ENCODE measurements around the gene OR4F6. TPM values are rescaled to one million over a fixed set of nuclear protein-coding genes. Genes with fewer than 3 reads are reported as not detected.

OR4F6 gene
- total and polyA plus RNA-seq, 2 donors (not counting 1 experiment from before 2014, with no cell fraction given) = not detected

GRCh38 chr15:101804375-101804774 lies 1.1 kb downstream of the OR4F6 start:
- H3K79me2 ChIP-seq (ENCODE audit: control insufficient read depth, insufficient read depth, low read length) = no peaks in the 10 kb centered on the region
- H4K20me1 ChIP-seq (ENCODE audit: control insufficient read depth, insufficient read depth, low read length, poor library complexity, severe bottlenecking) = no peaks in the 10 kb centered on the region
- Mint-ChIP-seq H3K9me3 (ENCODE audit: insufficient read depth) (no peaks in the 10 kb centered on the region), H3K27ac (no peak overlapping the region), H3K4me3 (no peak overlapping the region), H3K4me1 (no peaks in the 10 kb centered on the region), H3K27me3 (peaks cover 18% of the 10 kb centered on the region)
- DNase-seq = no peak
- intact Hi-C loops (cut with micrococcal nuclease) = no loop called here
- H3K4me3 ChIP-seq (ENCODE audit: control extremely low read depth in 1 of 5, extremely low read depth in 1 of 5, insufficient read depth in 1 of 5, low read depth in 2 of 5, low read length in 4 of 5) = no peak overlapping the region
- no peaks in the 10 kb centered on the region for H3K36me3 ChIP-seq (replicated peaks in 1 of 2; ENCODE audit: control extremely low read depth in 1 of 2, control insufficient read depth in 1 of 2, extremely low read depth in 1 of 2, insufficient read depth in 2 of 2, low read length in 1 of 2)
- no peak for ATAC-seq (ENCODE audit: low read depth)
- no peaks in the 10 kb centered on the region for H3K4me1 ChIP-seq (ENCODE audit: control insufficient read depth in 2 of 2, insufficient read depth in 2 of 2, low read length in 2 of 2)
- no peak overlapping the region for H2AFZ ChIP-seq (ENCODE audit: insufficient read depth, low read depth, low read length, poor library complexity, severe bottlenecking)
- H3K4me2 ChIP-seq (replicated peaks; ENCODE audit: low read depth, low read length, poor library complexity, severe bottlenecking) = no peak overlapping the region
- POLR2A ChIA-PET = no interaction called here
- H3K27me3 ChIP-seq (replicated peaks in 1 of 4; ENCODE audit: control extremely low read depth in 1 of 4, control insufficient read depth in 3 of 4, insufficient read depth in 4 of 4, low read length in 3 of 4) = peaks cover 0 to 3% (median 0%) of the 10 kb centered on the region in 4 experiments
- TF ChIP-seq, protein P1, sequence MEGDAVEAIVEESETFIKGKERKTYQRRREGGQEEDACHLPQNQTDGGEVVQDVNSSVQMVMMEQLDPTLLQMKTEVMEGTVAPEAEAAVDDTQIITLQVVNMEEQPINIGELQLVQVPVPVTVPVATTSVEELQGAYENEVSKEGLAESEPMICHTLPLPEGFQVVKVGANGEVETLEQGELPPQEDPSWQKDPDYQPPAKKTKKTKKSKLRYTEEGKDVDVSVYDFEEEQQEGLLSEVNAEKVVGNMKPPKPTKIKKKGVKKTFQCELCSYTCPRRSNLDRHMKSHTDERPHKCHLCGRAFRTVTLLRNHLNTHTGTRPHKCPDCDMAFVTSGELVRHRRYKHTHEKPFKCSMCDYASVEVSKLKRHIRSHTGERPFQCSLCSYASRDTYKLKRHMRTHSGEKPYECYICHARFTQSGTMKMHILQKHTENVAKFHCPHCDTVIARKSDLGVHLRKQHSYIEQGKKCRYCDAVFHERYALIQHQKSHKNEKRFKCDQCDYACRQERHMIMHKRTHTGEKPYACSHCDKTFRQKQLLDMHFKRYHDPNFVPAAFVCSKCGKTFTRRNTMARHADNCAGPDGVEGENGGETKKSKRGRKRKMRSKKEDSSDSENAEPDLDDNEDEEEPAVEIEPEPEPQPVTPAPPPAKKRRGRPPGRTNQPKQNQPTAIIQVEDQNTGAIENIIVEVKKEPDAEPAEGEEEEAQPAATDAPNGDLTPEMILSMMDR (IDR thresholded peaks at IDR 0.05) = no peak
- TF ChIP-seq EZH2 (IDR thresholded peaks at IDR 0.05; ENCODE audit: borderline replicate concordance, insufficient read depth, low read depth, low read length, poor library complexity, severe bottlenecking) = no peak
- H3K9ac ChIP-seq (ENCODE audit: low read length) = no peak overlapping the region
- CTCF ChIA-PET = no interaction called here
- H3K9me3 ChIP-seq (ENCODE audit: control extremely low read depth in 1 of 3, control insufficient read depth in 2 of 3, insufficient read depth in 1 of 3, low read length in 2 of 3) = no peaks in the 10 kb centered on the region
- H3K27ac ChIP-seq (ENCODE audit: low read length in 2 of 2) = no peak overlapping the region

- Histone ChIP-seq H3K79me2 (ENCODE audit: control insufficient read depth, insufficient read depth, low read length) (no peaks in the 10 kb centered on the region), H3K9me3 (ENCODE audit: control extremely low read depth in 1 of 3, control insufficient read depth in 2 of 3, insufficient read depth in 1 of 3, low read length in 2 of 3) (no peaks in the 10 kb centered on the region), H2AFZ (ENCODE audit: insufficient read depth, low read depth, low read length, poor library complexity, severe bottlenecking) (no peak overlapping the region), H3K27ac (ENCODE audit: low read length in 2 of 2) (no peak overlapping the region), H3K36me3 (replicated peaks in 1 of 2; ENCODE audit: control extremely low read depth in 1 of 2, control insufficient read depth in 1 of 2, extremely low read depth in 1 of 2, insufficient read depth in 2 of 2, low read length in 1 of 2) (no peaks in the 10 kb centered on the region), H3K27me3 (replicated peaks in 1 of 4; ENCODE audit: control extremely low read depth in 1 of 4, control insufficient read depth in 3 of 4, insufficient read depth in 4 of 4, low read length in 3 of 4) (peaks cover 0 to 3% (median 0%) of the 10 kb centered on the region in 4 experiments), H3K9ac (ENCODE audit: low read length) (no peak overlapping the region), H3K4me1 (ENCODE audit: control insufficient read depth in 2 of 2, insufficient read depth in 2 of 2, low read length in 2 of 2) (no peaks in the 10 kb centered on the region), H3K4me3 (ENCODE audit: control extremely low read depth in 1 of 5, extremely low read depth in 1 of 5, insufficient read depth in 1 of 5, low read depth in 2 of 5, low read length in 4 of 5) (no peak overlapping the region), H4K20me1 (ENCODE audit: control insufficient read depth, insufficient read depth, low read length, poor library complexity, severe bottlenecking) (no peaks in the 10 kb centered on the region), H3K4me2 (replicated peaks; ENCODE audit: low read depth, low read length, poor library complexity, severe bottlenecking) (no peak overlapping the region)
- CTCF ChIA-PET = no interaction called here
- peaks cover 23% of the 10 kb centered on the region for H3K27me3 Mint-ChIP-seq
- ATAC-seq (ENCODE audit: low read depth) (no peak), DNase-seq (no peak)
- POLR2A ChIA-PET = no interaction called here
- TF ChIP-seq, protein P1 (IDR thresholded peaks at IDR 0.05) = no peak
- no peak for TF ChIP-seq EZH2 (IDR thresholded peaks at IDR 0.05; ENCODE audit: borderline replicate concordance, insufficient read depth, low read depth, low read length, poor library complexity, severe bottlenecking)
- H3K4me3 Mint-ChIP-seq = no peak overlapping the region
- H3K4me1 Mint-ChIP-seq = no peaks in the 10 kb centered on the region
- H3K27ac Mint-ChIP-seq = no peak overlapping the region
- intact Hi-C loops (cut with micrococcal nuclease) = no loop called here
- H3K9me3 Mint-ChIP-seq (ENCODE audit: insufficient read depth) = no peaks in the 10 kb centered on the region
Observed at GRCh38 chr15:101804941-101805340, 1.6 kb downstream of the OR4F6 start.

Measured in B cell (primary cell).